Kidney (tissue), 14 donors: ENCODE results near the gene TOGARAM1. TPM values are rescaled to one million over a fixed set of nuclear protein-coding genes. Genes with fewer than 3 reads are reported as not detected.

Source experiments
- DNase-seq, 5 donors: peaks; one replicate each; pipeline ENCODE4 v3.0.0-alpha.2; 2013 to 2020
- FAIRE-seq: peaks from 2 replicates; lab custom pipeline; 2012; peaks lifted over from hg19 to GRCh38; lab: Jason Lieb, UNC
- H3K27ac ChIP-seq, 2 donors: one replicate each; pipeline ENCODE4 v1.7.0; 2013; ENCODE audit warnings: low read depth in 2 of 2, low read length in 2 of 2, inconsistent platforms in 1 of 2
- H3K27me3 ChIP-seq: one replicate; pipeline ENCODE4 v1.7.1; 2013; ENCODE audit warnings: low read length, inconsistent platforms; ENCODE audit not compliant: control insufficient read depth, insufficient read depth
- H3K36me3 ChIP-seq, 3 donors: one replicate each; pipeline versions ENCODE4 v1.7.0 to v1.7.1; 2013; ENCODE audit warnings: low read length in 3 of 3, control low read depth in 1 of 3, inconsistent platforms in 1 of 3; ENCODE audit not compliant: insufficient read depth in 3 of 3, control insufficient read depth in 2 of 3
- H3K4me1 ChIP-seq, 3 donors: one replicate each; pipeline versions ENCODE4 v1.7.0 to v1.7.1; 2013; ENCODE audit warnings: low read length in 3 of 3, inconsistent platforms in 1 of 3, low read depth in 1 of 3; ENCODE audit not compliant: control insufficient read depth in 2 of 3, insufficient read depth in 2 of 3
- H3K4me3 ChIP-seq, 3 donors: one replicate each; pipeline versions ENCODE4 v1.7.0 to v1.8.1; 2013; ENCODE audit warnings: low read length in 3 of 3, control low read depth in 1 of 3, inconsistent platforms in 1 of 3
- H3K9ac ChIP-seq, 3 donors: one replicate each; pipeline versions ENCODE4 v1.7.0 to v1.7.1; 2013; ENCODE audit warnings: low read length in 3 of 3, control low read depth in 1 of 3, inconsistent platforms in 1 of 3
- H3K9me3 ChIP-seq, 3 donors: one replicate each; pipeline versions ENCODE4 v1.7.0 to v1.7.1; 2013; ENCODE audit warnings: low read length in 3 of 3, control low read depth in 1 of 3, inconsistent platforms in 1 of 3; ENCODE audit not compliant: control insufficient read depth in 2 of 3, insufficient read depth in 1 of 3
- intact Hi-C: fragments of 100-400 bp; cut with DNase I; formaldehyde crosslinking; loops from one replicate; pipeline ENCODE4 v1.11.1; 2022
- polyA plus RNA-seq: library from polyadenylated mRNA; stranded (reverse); fragments of 350-450 nt; fragmentation: Illumina TruSeq; extraction: RNeasy Lipid Tissue Mini Kit (QIAGEN cat#74804); gene quantifications from one replicate; pipeline ENCODE4 v1.2.3, GENCODE V29; 2014; ENCODE audit warnings: low read depth, low replicate concordance; ENCODE audit not compliant: insufficient read depth
- total RNA-seq: library from RNA; stranded (reverse); fragmentation: NEBNext Ultra II Directional; extraction: Animal tissue kit (Norgen Biotek cat#: 25700); gene quantifications from one replicate; pipeline ENCODE4 v1.2.1, GENCODE V29; 2021
- TF ChIP-seq, protein P1 (sequence below): IDR thresholded peaks from 3 replicates; pipeline ENCODE4 v1.5.1; 2012; ENCODE audit warnings: mild to moderate bottlenecking, moderate library complexity, borderline replicate concordance; ENCODE audit not compliant: insufficient read depth; ENCODE audit errors: extremely low read depth
- donor health status: control.
- donor health status: control.
- donor health status: control.
- donor health status: control.
- donor health status: control.
- donor health status: DM: yes; HTN: yes; CAD: no.
- donor health status: Normal renal cell carcinoma (clear cell type).

The TOGARAM1 gene
- total and polyA plus RNA-seq, 2 donors from 2014 or later = 9.5 to 25.6 TPM

DNA sequence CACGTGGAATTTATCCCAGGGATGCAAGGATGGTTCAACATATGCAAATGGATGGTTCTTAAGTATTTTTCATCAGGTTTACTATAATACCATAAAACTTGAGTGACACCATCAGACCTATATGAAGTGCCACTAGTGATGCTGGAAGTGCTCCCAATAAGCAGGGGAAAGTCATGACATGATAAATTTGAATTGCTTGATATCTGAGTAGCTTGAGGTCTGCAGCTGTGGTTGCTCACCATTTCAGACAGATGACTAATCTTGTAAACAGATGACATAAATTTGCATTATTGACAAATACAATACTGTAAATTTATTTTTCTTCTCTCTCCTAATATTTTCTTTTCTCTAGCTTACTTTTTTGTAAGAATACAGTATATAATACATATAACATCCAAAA lies 108.2 kb downstream of the TOGARAM1 start:
- TF ChIP-seq, protein P1, sequence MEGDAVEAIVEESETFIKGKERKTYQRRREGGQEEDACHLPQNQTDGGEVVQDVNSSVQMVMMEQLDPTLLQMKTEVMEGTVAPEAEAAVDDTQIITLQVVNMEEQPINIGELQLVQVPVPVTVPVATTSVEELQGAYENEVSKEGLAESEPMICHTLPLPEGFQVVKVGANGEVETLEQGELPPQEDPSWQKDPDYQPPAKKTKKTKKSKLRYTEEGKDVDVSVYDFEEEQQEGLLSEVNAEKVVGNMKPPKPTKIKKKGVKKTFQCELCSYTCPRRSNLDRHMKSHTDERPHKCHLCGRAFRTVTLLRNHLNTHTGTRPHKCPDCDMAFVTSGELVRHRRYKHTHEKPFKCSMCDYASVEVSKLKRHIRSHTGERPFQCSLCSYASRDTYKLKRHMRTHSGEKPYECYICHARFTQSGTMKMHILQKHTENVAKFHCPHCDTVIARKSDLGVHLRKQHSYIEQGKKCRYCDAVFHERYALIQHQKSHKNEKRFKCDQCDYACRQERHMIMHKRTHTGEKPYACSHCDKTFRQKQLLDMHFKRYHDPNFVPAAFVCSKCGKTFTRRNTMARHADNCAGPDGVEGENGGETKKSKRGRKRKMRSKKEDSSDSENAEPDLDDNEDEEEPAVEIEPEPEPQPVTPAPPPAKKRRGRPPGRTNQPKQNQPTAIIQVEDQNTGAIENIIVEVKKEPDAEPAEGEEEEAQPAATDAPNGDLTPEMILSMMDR = no peak
- Histone ChIP-seq H3K9ac (no peak overlapping the region), H3K4me3 (no peak overlapping the region), H3K27ac (no peak overlapping the region), H3K9me3 (no peaks in the 10 kb centered on the region), H3K36me3 (peaks cover 0 to 5% (median 2%) of the 10 kb centered on the region in 3 donors), H3K27me3 (no peaks in the 10 kb centered on the region), H3K4me1 (no peaks in the 10 kb centered on the region)
- intact Hi-C loops = no loop called here
- DNase-seq (no peak), FAIRE-seq (no peak)

GRCh38 chr14:45072126-45072525 lies 110.1 kb downstream of the TOGARAM1 start:
- no peaks in the 10 kb centered on the region for H3K27me3 ChIP-seq
- intact Hi-C loops = no loop called here
- no peak overlapping the region for H3K27ac ChIP-seq
- FAIRE-seq = no peak
- no peaks in the 10 kb centered on the region for H3K9me3 ChIP-seq
- peaks cover 0 to 5% (median 2%) of the 10 kb centered on the region in 3 donors for H3K36me3 ChIP-seq
- no peak for DNase-seq
- H3K9ac ChIP-seq = no peak overlapping the region
- H3K4me1 ChIP-seq = no peaks in the 10 kb centered on the region
- TF ChIP-seq, protein P1 = no peak
- H3K4me3 ChIP-seq = no peak overlapping the region

DNA sequence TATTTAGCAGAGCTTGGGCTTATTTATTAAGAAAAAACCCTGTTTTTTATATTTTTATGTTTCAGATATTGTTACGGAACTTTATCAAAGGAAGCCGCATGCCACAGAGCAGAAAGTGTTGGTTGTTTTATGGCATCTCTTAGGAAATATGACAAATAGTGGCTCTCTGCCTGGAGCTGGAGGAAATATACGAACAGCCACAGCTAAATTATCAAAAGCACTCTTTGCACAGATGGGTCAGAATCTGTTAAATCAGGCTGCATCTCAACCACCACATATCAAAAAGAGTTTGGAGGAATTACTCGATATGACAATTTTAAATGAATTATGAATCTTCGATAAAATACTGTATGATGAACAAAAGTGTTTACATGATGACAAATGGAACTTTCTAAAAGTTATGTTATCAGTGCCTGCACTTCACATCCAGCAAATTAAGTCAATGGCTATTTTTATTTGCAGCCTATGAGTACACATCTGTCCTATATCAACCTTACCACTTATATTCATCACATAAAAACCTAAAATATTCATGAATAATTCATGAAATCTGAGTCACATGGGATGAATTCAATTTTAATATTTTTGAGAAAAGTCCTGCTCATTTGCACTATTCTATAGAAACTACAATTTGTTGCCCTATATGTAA lies 111.4 kb downstream of the TOGARAM1 start:
- no peaks in the 10 kb centered on the region for H3K27me3 ChIP-seq
- TF ChIP-seq, protein P1 = no peak
- H3K36me3 ChIP-seq = peaks cover 0 to 5% (median 2%) of the 10 kb centered on the region in 3 donors
- no peak overlapping the region for H3K27ac ChIP-seq
- H3K4me1 ChIP-seq = no peaks in the 10 kb centered on the region
- H3K9ac ChIP-seq = no peak overlapping the region
- no peak for FAIRE-seq
- H3K4me3 ChIP-seq = no peak overlapping the region
- DNase-seq = no peak
- no peaks in the 10 kb centered on the region for H3K9me3 ChIP-seq
- intact Hi-C loops = no loop called here
